Lower leg skin (tissue), 3 donors: ENCODE data around the gene MYH10.

Experiments
- POLR2A ChIP-seq, 2 donors: fragments of 450-650 bp; IDR thresholded peaks; one replicate each; pipeline ENCODE4 v1.6.1; 2016 to 2017; ENCODE audit warnings: antibody characterized with exemption in 2 of 2, mild to moderate bottlenecking in 1 of 2, moderate library complexity in 1 of 2
- TF ChIP-seq, protein P1 (sequence below), 3 donors: fragments of 450-650 bp; IDR thresholded peaks; one replicate each; pipeline ENCODE4 v1.5.1; 2016; ENCODE audit warnings: antibody characterized with exemption in 3 of 3, mild to moderate bottlenecking in 3 of 3, moderate library complexity in 2 of 3

GRCh38 chr17:8488901-8489300 is 141.6 kb downstream of the MYH10 start:
- TF ChIP-seq, protein P1, sequence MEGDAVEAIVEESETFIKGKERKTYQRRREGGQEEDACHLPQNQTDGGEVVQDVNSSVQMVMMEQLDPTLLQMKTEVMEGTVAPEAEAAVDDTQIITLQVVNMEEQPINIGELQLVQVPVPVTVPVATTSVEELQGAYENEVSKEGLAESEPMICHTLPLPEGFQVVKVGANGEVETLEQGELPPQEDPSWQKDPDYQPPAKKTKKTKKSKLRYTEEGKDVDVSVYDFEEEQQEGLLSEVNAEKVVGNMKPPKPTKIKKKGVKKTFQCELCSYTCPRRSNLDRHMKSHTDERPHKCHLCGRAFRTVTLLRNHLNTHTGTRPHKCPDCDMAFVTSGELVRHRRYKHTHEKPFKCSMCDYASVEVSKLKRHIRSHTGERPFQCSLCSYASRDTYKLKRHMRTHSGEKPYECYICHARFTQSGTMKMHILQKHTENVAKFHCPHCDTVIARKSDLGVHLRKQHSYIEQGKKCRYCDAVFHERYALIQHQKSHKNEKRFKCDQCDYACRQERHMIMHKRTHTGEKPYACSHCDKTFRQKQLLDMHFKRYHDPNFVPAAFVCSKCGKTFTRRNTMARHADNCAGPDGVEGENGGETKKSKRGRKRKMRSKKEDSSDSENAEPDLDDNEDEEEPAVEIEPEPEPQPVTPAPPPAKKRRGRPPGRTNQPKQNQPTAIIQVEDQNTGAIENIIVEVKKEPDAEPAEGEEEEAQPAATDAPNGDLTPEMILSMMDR (IDR thresholded peaks at IDR 0.05), result no peak
- no peak for TF ChIP-seq POLR2A (IDR thresholded peaks at IDR 0.05)
